ENCODE results near the gene OR6J1. TPM values are rescaled to one million over a fixed set of nuclear protein-coding genes. Genes with fewer than 3 reads are reported as not detected.

Gene OR6J1
- total and polyA plus RNA-seq, 4 donors = not detected

GRCh38 chr14:22602862-22603261, 41.3 kb downstream of the OR6J1 start:
- Histone ChIP-seq H3K27ac (ENCODE audit: low read depth in 1 of 2, low read length in 2 of 2) (no peak overlapping the region), H3K27me3 (ENCODE audit: control insufficient read depth in 4 of 4, insufficient read depth in 4 of 4, low read length in 3 of 4) (no peaks in the 10 kb centered on the region), H3K4me1 (ENCODE audit: control insufficient read depth in 4 of 4, insufficient read depth in 4 of 4, low read length in 3 of 4) (peaks cover 0 to 16% (median 4%) of the 10 kb centered on the region in 4 donors), H3K9me3 (ENCODE audit: control insufficient read depth in 4 of 4, low read length in 3 of 4) (no peaks in the 10 kb centered on the region), H3K9ac (ENCODE audit: low read depth in 1 of 2, low read length in 2 of 2) (no peak overlapping the region), H3K36me3 (ENCODE audit: control insufficient read depth in 4 of 4, insufficient read depth in 3 of 4, low read depth in 1 of 4, low read length in 3 of 4) (peaks cover 16 to 58% (median 39%) of the 10 kb centered on the region in 4 donors), H3K4me3 (ENCODE audit: low read depth in 1 of 3, low read length in 3 of 3) (no peak overlapping the region)
- no peak for TF ChIP-seq YY1 (IDR thresholded peaks at IDR 0.05)
- no peak for TF ChIP-seq FOXA2 (IDR thresholded peaks at IDR 0.05)
- DNase-seq (ENCODE audit: low spot score) = no peak

GRCh38 chr14:22601996-22602395, 42.2 kb downstream of the OR6J1 start:
- WGBS = 90% methylated on average over 5 of the region's 5 CpGs
- Histone ChIP-seq H3K4me3 (ENCODE audit: low read depth in 1 of 3, low read length in 3 of 3) (no peak overlapping the region), H3K36me3 (ENCODE audit: control insufficient read depth in 4 of 4, insufficient read depth in 3 of 4, low read depth in 1 of 4, low read length in 3 of 4) (peaks cover 14 to 49% (median 34%) of the 10 kb centered on the region in 4 donors), H3K9ac (ENCODE audit: low read depth in 1 of 2, low read length in 2 of 2) (no peak overlapping the region), H3K4me1 (ENCODE audit: control insufficient read depth in 4 of 4, insufficient read depth in 4 of 4, low read length in 3 of 4) (peaks cover 0 to 22% (median 5%) of the 10 kb centered on the region in 4 donors), H3K27ac (ENCODE audit: low read depth in 1 of 2, low read length in 2 of 2) (no peak overlapping the region), H3K9me3 (ENCODE audit: control insufficient read depth in 4 of 4, low read length in 3 of 4) (no peaks in the 10 kb centered on the region), H3K27me3 (ENCODE audit: control insufficient read depth in 4 of 4, insufficient read depth in 4 of 4, low read length in 3 of 4) (no peaks in the 10 kb centered on the region)
- TF ChIP-seq FOXA1 (IDR thresholded peaks at IDR 0.05) (no peak), JUND (IDR thresholded peaks at IDR 0.05) (no peak), HNF4A (conservative IDR thresholded peaks at IDR 0.05) (no peak), HNF4G (IDR thresholded peaks at IDR 0.05) (no peak), TAF1 (conservative IDR thresholded peaks at IDR 0.05) (no peak), RXRA (IDR thresholded peaks at IDR 0.05) (no peak), EGR1 (IDR thresholded peaks at IDR 0.05; ENCODE audit: low read depth in 2 of 2) (no peak)
- TF ChIP-seq, protein P1, sequence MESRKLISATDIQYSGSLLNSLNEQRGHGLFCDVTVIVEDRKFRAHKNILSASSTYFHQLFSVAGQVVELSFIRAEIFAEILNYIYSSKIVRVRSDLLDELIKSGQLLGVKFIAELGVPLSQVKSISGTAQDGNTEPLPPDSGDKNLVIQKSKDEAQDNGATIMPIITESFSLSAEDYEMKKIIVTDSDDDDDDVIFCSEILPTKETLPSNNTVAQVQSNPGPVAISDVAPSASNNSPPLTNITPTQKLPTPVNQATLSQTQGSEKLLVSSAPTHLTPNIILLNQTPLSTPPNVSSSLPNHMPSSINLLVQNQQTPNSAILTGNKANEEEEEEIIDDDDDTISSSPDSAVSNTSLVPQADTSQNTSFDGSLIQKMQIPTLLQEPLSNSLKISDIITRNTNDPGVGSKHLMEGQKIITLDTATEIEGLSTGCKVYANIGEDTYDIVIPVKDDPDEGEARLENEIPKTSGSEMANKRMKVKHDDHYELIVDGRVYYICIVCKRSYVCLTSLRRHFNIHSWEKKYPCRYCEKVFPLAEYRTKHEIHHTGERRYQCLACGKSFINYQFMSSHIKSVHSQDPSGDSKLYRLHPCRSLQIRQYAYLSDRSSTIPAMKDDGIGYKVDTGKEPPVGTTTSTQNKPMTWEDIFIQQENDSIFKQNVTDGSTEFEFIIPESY (IDR thresholded peaks at IDR 0.05) = no peak
- TF ChIP-seq, protein P2, sequence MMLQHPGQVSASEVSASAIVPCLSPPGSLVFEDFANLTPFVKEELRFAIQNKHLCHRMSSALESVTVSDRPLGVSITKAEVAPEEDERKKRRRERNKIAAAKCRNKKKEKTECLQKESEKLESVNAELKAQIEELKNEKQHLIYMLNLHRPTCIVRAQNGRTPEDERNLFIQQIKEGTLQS (IDR thresholded peaks at IDR 0.05) = no peak
- TF ChIP-seq, protein P3, sequence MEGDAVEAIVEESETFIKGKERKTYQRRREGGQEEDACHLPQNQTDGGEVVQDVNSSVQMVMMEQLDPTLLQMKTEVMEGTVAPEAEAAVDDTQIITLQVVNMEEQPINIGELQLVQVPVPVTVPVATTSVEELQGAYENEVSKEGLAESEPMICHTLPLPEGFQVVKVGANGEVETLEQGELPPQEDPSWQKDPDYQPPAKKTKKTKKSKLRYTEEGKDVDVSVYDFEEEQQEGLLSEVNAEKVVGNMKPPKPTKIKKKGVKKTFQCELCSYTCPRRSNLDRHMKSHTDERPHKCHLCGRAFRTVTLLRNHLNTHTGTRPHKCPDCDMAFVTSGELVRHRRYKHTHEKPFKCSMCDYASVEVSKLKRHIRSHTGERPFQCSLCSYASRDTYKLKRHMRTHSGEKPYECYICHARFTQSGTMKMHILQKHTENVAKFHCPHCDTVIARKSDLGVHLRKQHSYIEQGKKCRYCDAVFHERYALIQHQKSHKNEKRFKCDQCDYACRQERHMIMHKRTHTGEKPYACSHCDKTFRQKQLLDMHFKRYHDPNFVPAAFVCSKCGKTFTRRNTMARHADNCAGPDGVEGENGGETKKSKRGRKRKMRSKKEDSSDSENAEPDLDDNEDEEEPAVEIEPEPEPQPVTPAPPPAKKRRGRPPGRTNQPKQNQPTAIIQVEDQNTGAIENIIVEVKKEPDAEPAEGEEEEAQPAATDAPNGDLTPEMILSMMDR (IDR thresholded peaks at IDR 0.05; ENCODE audit: low read depth, low read length, missing input control) = no peak
- DNase-seq (ENCODE audit: low spot score) = no peak

- no peak for DNase-seq (ENCODE audit: low spot score)
- H3K36me3 ChIP-seq (ENCODE audit: control insufficient read depth in 4 of 4, insufficient read depth in 3 of 4, low read depth in 1 of 4, low read length in 3 of 4) = peaks cover 14 to 44% (median 31%) of the 10 kb centered on the region in 4 donors
- 98% methylated on average over 2 of the region's 2 CpGs for WGBS
- no peak overlapping the region for H3K27ac ChIP-seq (ENCODE audit: low read depth in 1 of 2, low read length in 2 of 2)
- H3K4me3 ChIP-seq (ENCODE audit: low read depth in 1 of 3, low read length in 3 of 3) = no peak overlapping the region
- no peak overlapping the region for H3K9ac ChIP-seq (ENCODE audit: low read depth in 1 of 2, low read length in 2 of 2)
- H3K27me3 ChIP-seq (ENCODE audit: control insufficient read depth in 4 of 4, insufficient read depth in 4 of 4, low read length in 3 of 4) = no peaks in the 10 kb centered on the region
- H3K9me3 ChIP-seq (ENCODE audit: control insufficient read depth in 4 of 4, low read length in 3 of 4) = no peaks in the 10 kb centered on the region
- peaks cover 0 to 22% (median 5%) of the 10 kb centered on the region in 4 donors for H3K4me1 ChIP-seq (ENCODE audit: control insufficient read depth in 4 of 4, insufficient read depth in 4 of 4, low read length in 3 of 4)
- TF ChIP-seq HNF4G (IDR thresholded peaks at IDR 0.05) = no peak
- TF ChIP-seq REST (IDR thresholded peaks at IDR 0.05) = no peak
- no peak for TF ChIP-seq RAD21 (IDR thresholded peaks at IDR 0.05)
- TF ChIP-seq MAX (IDR thresholded peaks at IDR 0.05) = no peak
- TF ChIP-seq FOXA2 (IDR thresholded peaks at IDR 0.05) = no peak
- no peak for TF ChIP-seq SP1 (IDR thresholded peaks at IDR 0.05)
- no peak for TF ChIP-seq EGR1 (IDR thresholded peaks at IDR 0.05; ENCODE audit: low read depth in 2 of 2)
- TF ChIP-seq HNF4A (conservative IDR thresholded peaks at IDR 0.05) = no peak
- TF ChIP-seq NR2F2 (IDR thresholded peaks at IDR 0.05) = no peak
- TF ChIP-seq RXRA (IDR thresholded peaks at IDR 0.05) = no peak
- no peak for TF ChIP-seq JUND (IDR thresholded peaks at IDR 0.05)
- no peak for TF ChIP-seq TAF1 (conservative IDR thresholded peaks at IDR 0.05)
- TF ChIP-seq, protein P2 (IDR thresholded peaks at IDR 0.05) = no peak
- TF ChIP-seq, protein P1 (IDR thresholded peaks at IDR 0.05) = no peak
- TF ChIP-seq FOXA1 (IDR thresholded peaks at IDR 0.05) = no peak
Measured at GRCh38 chr14:22601456-22601855, 42.7 kb downstream of the OR6J1 start.
